KOPT-K1 (cell line): ENCODE results near the gene CACNA2D3.

ENCODE experiments used
- H3K27ac ChIP-seq: fragments of 200-600 bp; sonication (generic); 2 replicates; pipeline ENCODE4 v1.5.1; 2016; ENCODE audit warnings: antibody characterized with exemption, mild to moderate bottlenecking, low read depth, low read length; ENCODE audit not compliant: poor library complexity, severe bottlenecking
- H3K36me3 ChIP-seq: fragments of 200-600 bp; sonication (generic); 2 replicates; pipeline ENCODE4 v1.5.1; 2017; ENCODE audit warnings: antibody characterized with exemption, mild to moderate bottlenecking, low read length, moderate library complexity; ENCODE audit not compliant: insufficient read depth
- H3K9me3 ChIP-seq: fragments of 200-600 bp; sonication (generic); 2 replicates; pipeline ENCODE4 v1.5.1; 2017; ENCODE audit warnings: antibody characterized with exemption, low read length, mild to moderate bottlenecking; ENCODE audit not compliant: insufficient read depth, poor library complexity, severe bottlenecking

CACNA2D3 gene

GRCh38 chr3:54356261-54357045 lies 234.1 kb downstream of the CACNA2D3 start:
- H3K36me3 ChIP-seq: no peaks in the 10 kb centered on the region
- H3K27ac ChIP-seq: no peak overlapping the region
- H3K9me3 ChIP-seq: no peaks in the 10 kb centered on the region

GRCh38 chr3:54357301-54357700 lies 234.9 kb downstream of the CACNA2D3 start:
- Histone ChIP-seq H3K9me3 (no peaks in the 10 kb centered on the region), H3K36me3 (no peaks in the 10 kb centered on the region), H3K27ac (no peak overlapping the region)

- H3K36me3 ChIP-seq: no peaks in the 10 kb centered on the region
- H3K9me3 ChIP-seq: no peaks in the 10 kb centered on the region
- H3K27ac ChIP-seq: no peak overlapping the region
These were observed 236.0 kb downstream of the CACNA2D3 start for GRCh38 chr3:54358316-54358715.

DNA sequence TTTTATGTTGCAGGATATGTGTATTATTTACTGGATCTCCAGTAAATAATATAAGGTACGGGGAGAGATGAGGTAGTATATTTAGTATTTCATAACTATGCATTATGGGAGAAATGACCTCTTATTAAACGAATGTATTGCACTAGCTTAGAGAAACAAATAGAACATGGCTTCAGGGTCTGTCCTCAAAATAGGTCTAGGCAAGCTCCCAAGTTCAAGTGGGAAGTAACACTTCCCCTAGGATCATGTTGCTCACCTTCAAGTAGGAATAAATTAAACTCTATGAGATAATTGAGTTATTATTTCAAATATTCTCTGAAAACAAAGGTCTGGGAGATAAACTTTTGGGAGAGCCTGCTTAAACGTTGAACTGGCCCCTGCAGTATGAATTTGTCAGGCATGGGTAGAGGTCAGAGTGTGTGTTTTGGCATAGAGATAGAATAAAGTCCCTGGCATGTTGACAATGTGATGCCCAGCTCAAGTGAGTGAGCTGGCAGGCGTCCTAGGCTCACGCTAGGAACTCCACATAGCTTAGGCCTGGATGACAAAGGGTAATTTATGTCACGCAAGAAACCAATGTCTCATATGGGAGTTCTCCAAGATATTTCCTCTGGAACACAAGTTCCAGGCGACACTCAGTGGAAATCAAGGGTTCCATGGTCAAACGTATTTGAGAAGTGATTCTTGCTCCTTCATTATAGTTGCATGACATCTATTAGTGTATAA lies 236.8 kb downstream of the CACNA2D3 start:
- H3K9me3 ChIP-seq: no peaks in the 10 kb centered on the region
- H3K27ac ChIP-seq: no peak overlapping the region
- H3K36me3 ChIP-seq: no peaks in the 10 kb centered on the region

- no peaks in the 10 kb centered on the region for H3K9me3 ChIP-seq
- no peak overlapping the region for H3K27ac ChIP-seq
- H3K36me3 ChIP-seq: no peaks in the 10 kb centered on the region
These were observed 238.0 kb downstream of the CACNA2D3 start for GRCh38 chr3:54360320-54360719.

- Histone ChIP-seq H3K27ac (no peak overlapping the region), H3K36me3 (no peaks in the 10 kb centered on the region), H3K9me3 (no peaks in the 10 kb centered on the region)
These were observed 239.5 kb downstream of the CACNA2D3 start for GRCh38 chr3:54361746-54362283.

GRCh38 chr3:54366007-54366750 lies 243.8 kb downstream of the CACNA2D3 start:
- H3K9me3 ChIP-seq: no peaks in the 10 kb centered on the region
- H3K36me3 ChIP-seq: no peaks in the 10 kb centered on the region
- H3K27ac ChIP-seq: no peak overlapping the region

- no peaks in the 10 kb centered on the region for H3K36me3 ChIP-seq
- H3K27ac ChIP-seq: no peak overlapping the region
- H3K9me3 ChIP-seq: no peaks in the 10 kb centered on the region
These were observed 244.5 kb downstream of the CACNA2D3 start for GRCh38 chr3:54366839-54367238.

GRCh38 chr3:54372232-54372631 lies 249.9 kb downstream of the CACNA2D3 start:
- Histone ChIP-seq H3K27ac (no peak overlapping the region), H3K36me3 (no peaks in the 10 kb centered on the region), H3K9me3 (no peaks in the 10 kb centered on the region)

GRCh38 chr3:54374214-54374852 lies 252.0 kb downstream of the CACNA2D3 start:
- no peak overlapping the region for H3K27ac ChIP-seq
- no peaks in the 10 kb centered on the region for H3K36me3 ChIP-seq
- no peaks in the 10 kb centered on the region for H3K9me3 ChIP-seq

DNA sequence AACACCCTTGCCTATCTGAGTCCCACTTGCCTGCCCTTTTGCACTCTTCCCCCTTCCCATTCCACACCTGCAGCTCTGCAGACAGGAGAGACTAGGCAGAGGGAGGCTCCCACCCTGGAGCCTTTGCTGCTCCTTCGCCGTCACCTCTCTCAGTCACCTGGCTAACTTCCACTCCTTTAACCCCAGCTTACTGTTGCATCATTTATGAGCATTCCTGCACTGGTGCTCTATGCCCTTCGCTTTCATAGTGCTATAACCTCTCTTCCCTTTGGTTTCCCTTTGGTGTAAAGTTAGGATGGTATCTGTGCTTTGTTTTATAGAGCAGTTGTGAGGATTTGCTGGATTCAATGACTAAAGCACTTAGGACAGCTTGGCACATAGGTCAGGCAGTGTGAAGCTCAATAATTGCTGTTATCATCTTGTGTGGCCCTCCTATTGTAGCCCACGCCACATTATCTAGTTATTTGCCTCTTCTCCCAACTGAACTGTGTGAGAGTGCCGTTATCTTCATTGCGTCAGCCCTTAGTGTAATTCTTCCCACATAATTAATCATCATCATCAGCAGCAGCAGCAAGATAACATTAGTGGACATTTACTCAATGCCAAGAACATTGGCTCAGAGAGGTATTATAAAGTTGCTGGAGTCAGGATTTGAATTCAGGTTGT lies 253.9 kb downstream of the CACNA2D3 start:
- H3K9me3 ChIP-seq: no peaks in the 10 kb centered on the region
- no peak overlapping the region for H3K27ac ChIP-seq
- no peaks in the 10 kb centered on the region for H3K36me3 ChIP-seq

- Histone ChIP-seq H3K27ac (no peak overlapping the region), H3K9me3 (no peaks in the 10 kb centered on the region), H3K36me3 (no peaks in the 10 kb centered on the region)
These were observed 254.7 kb downstream of the CACNA2D3 start for GRCh38 chr3:54376939-54377578.

GRCh38 chr3:54378184-54378583 lies 255.8 kb downstream of the CACNA2D3 start:
- Histone ChIP-seq H3K9me3 (no peaks in the 10 kb centered on the region), H3K27ac (no peak overlapping the region), H3K36me3 (no peaks in the 10 kb centered on the region)

DNA sequence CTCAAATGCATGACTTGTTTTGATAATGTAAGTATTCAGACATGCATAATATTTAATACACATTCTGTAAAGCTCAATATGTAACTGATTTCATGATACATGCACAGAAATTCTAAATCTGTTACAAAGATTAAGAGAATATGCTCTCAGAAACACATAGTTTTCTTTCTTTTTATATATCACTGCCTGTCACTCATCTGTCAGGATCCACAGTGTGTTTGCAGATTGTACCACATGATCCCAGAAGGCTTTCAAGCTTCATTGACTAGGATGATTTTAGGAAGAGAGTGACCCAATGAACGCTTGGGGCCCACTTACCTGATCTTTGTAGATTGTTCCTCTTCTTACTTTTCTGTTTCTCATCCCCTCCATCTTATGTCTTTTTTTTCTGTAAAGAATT lies 261.9 kb downstream of the CACNA2D3 start:
- no peak overlapping the region for H3K27ac ChIP-seq
- no peaks in the 10 kb centered on the region for H3K36me3 ChIP-seq
- no peaks in the 10 kb centered on the region for H3K9me3 ChIP-seq
